Spinal cord (tissue), 10 donors: ENCODE results near the gene MYEF2. TPM values are rescaled to one million over a fixed set of nuclear protein-coding genes. Genes with fewer than 3 reads are reported as not detected.

Source experiments
- DNase-seq, 6 donors: peaks; one replicate each; pipeline versions ENCODE4 v3.0.0 to v3.0.0-alpha.2; 2013 to 2015; ENCODE audit warnings: low spot score in 6 of 6, low read depth in 4 of 6
- H3K27ac ChIP-seq: one replicate; pipeline ENCODE4 v1.5.1; 2013; ENCODE audit warnings: low read depth, low read length, control low read depth
- H3K27me3 ChIP-seq: one replicate; pipeline ENCODE4 v1.6.1; 2013; ENCODE audit warnings: low read length; ENCODE audit not compliant: control insufficient read depth, insufficient read depth
- H3K36me3 ChIP-seq: one replicate; pipeline ENCODE4 v1.6.1; 2013; ENCODE audit warnings: low read length; ENCODE audit not compliant: control insufficient read depth, insufficient read depth
- H3K4me1 ChIP-seq: one replicate; pipeline ENCODE4 v1.6.1; 2013; ENCODE audit warnings: low read length; ENCODE audit not compliant: control insufficient read depth, insufficient read depth
- H3K4me3 ChIP-seq: one replicate; pipeline ENCODE4 v1.5.1; 2013; ENCODE audit warnings: low read depth, low read length, control low read depth
- H3K9me3 ChIP-seq: one replicate; pipeline ENCODE4 v1.6.1; 2013; ENCODE audit warnings: low read length; ENCODE audit not compliant: control insufficient read depth, insufficient read depth
- WGBS: methylation state at CpG from one replicate; pipeline ENCODE4 v1.1.5; 2013; ENCODE audit warnings: missing lambda C conversion rate; ENCODE audit not compliant: insufficient coverage; 5-methylcytosine and 5-hydroxymethylcytosine counted together
- long read RNA-seq, 4 donors: transcript quantifications; one replicate each; lab custom pipeline, GENCODE V29; 2026
- polyA plus RNA-seq, 2 donors: library from polyadenylated mRNA; unstranded; fragments of 120-200 nt; gene quantifications; one replicate each; pipeline ENCODE4 v1.2.1, GENCODE V29; 2013; ENCODE audit not compliant: insufficient read length in 2 of 2
- total RNA-seq, 2 donors: library from RNA; depleted of rRNA in 1 of 2; stranded (reverse); fragments of 120-200 nt in 1 of 2; fragments of >200 nt in 1 of 2; gene quantifications; one replicate each; pipeline versions ENCODE4 v1.2.3 to v1.2.4, GENCODE V29; 2013 to 2014
- donor health status: healthy.

Gene MYEF2
- 10 to 100 TPM; 38.0 to 73.0 TPM for total RNA-seq
- polyA plus RNA-seq = 100 to 1,000 TPM; 124 to 148 TPM
- long read RNA-seq, donor 1, full-length matches to known transcripts = 5 of 5 reads
- long read RNA-seq, donor 1, partial matches to known transcripts = 0 of 5 reads
- long read RNA-seq, donor 1, other reads (novel, unspliced or antisense) = 0 of 5 reads
- long read RNA-seq, donor 2, full-length matches to known transcripts = 2 of 2 reads
- long read RNA-seq, donor 2, partial matches to known transcripts = 0 of 2 reads
- long read RNA-seq, donor 2, other reads (novel, unspliced or antisense) = 0 of 2 reads
- long read RNA-seq, donor 3, full-length matches to known transcripts = 1 of 1 reads
- long read RNA-seq, donor 3, partial matches to known transcripts = 0 of 1 reads
- long read RNA-seq, donor 3, other reads (novel, unspliced or antisense) = 0 of 1 reads
- long read RNA-seq, donor 4, full-length matches to known transcripts = 3 of 3 reads
- long read RNA-seq, donor 4, partial matches to known transcripts = 0 of 3 reads
- long read RNA-seq, donor 4, other reads (novel, unspliced or antisense) = 0 of 3 reads

GRCh38 chr15:48177766-48178647, at the start of gene MYEF2:
TSS of gene MYEF2 (minus strand) at chr15:48178295. CDS start at chr15:48178237, 58 bp downstream.
- Histone ChIP-seq H3K9me3 (peaks cover 7% of the 10 kb centered on the region), H3K4me1 (peaks cover 3% of the 10 kb centered on the region), H3K27ac (peak within 1 kb of the TSS; percentile 92), H3K27me3 (no peaks in the 10 kb centered on the region), H3K36me3 (no peaks in the 10 kb centered on the region), H3K4me3 (peak within 1 kb of the TSS; percentile 62)
- peak; percentile 60 to 98 (median 86) for DNase-seq
- under 1% methylated on average over 71 of the region's 71 CpGs for WGBS

GRCh38 chr15:48225771-48226170, 47.7 kb upstream of the MYEF2 start:
- no peak overlapping the region for H3K4me3 ChIP-seq
- no peaks in the 10 kb centered on the region for H3K9me3 ChIP-seq
- no peaks in the 10 kb centered on the region for H3K27me3 ChIP-seq
- H3K27ac ChIP-seq = no peak overlapping the region
- no peaks in the 10 kb centered on the region for H3K36me3 ChIP-seq
- H3K4me1 ChIP-seq = no peaks in the 10 kb centered on the region
- DNase-seq = no peak
- WGBS = no CpG with 5 or more reads among the region's 3 CpGs

- Histone ChIP-seq H3K4me1 (no peaks in the 10 kb centered on the region), H3K27me3 (no peaks in the 10 kb centered on the region), H3K4me3 (no peak overlapping the region), H3K9me3 (no peaks in the 10 kb centered on the region), H3K36me3 (no peaks in the 10 kb centered on the region), H3K27ac (no peak overlapping the region)
- peak in 1 of 6 donors; percentile 33 for DNase-seq
- WGBS = 38% methylated on average over 1 of the region's 1 CpG
Observed at GRCh38 chr15:48222627-48223026, 44.5 kb upstream of the MYEF2 start.

- Histone ChIP-seq H3K4me1 (no peaks in the 10 kb centered on the region), H3K9me3 (no peaks in the 10 kb centered on the region), H3K27me3 (no peaks in the 10 kb centered on the region), H3K4me3 (no peak overlapping the region), H3K36me3 (no peaks in the 10 kb centered on the region), H3K27ac (no peak overlapping the region)
- 35% methylated on average over 3 of the region's 4 CpGs for WGBS
- DNase-seq = peak in 2 of 6 donors; percentile 17 to 74
Observed at GRCh38 chr15:48221885-48222284, 43.8 kb upstream of the MYEF2 start.

- Histone ChIP-seq H3K4me3 (no peak overlapping the region), H3K9me3 (no peaks in the 10 kb centered on the region), H3K27ac (no peak overlapping the region), H3K4me1 (no peaks in the 10 kb centered on the region), H3K36me3 (no peaks in the 10 kb centered on the region), H3K27me3 (no peaks in the 10 kb centered on the region)
- DNase-seq = no peak
- no CpG with 5 or more reads among the region's 1 CpG for WGBS
Observed at GRCh38 chr15:48221261-48221660, 43.2 kb upstream of the MYEF2 start.

GRCh38 chr15:48205981-48206380, 27.9 kb upstream of the MYEF2 start, which contains the start of gene SLC12A1:
TSS of gene SLC12A1 (plus strand) at chr15:48206302. CDS start at chr15:48207720, 1,418 bp downstream.
- Histone ChIP-seq H3K36me3 (no peaks in the 10 kb centered on the region), H3K4me3 (no peak within 1 kb of the TSS), H3K27me3 (no peaks in the 10 kb centered on the region), H3K9me3 (no peaks in the 10 kb centered on the region), H3K4me1 (no peaks in the 10 kb centered on the region), H3K27ac (no peak within 1 kb of the TSS)
- WGBS = no CpG with 5 or more reads among the region's 1 CpG
- no peak for DNase-seq

GRCh38 chr15:48202068-48202467, 24.0 kb upstream of the MYEF2 start:
- no peaks in the 10 kb centered on the region for H3K36me3 ChIP-seq
- DNase-seq = no peak
- no peaks in the 10 kb centered on the region for H3K4me1 ChIP-seq
- 71% methylated on average over 1 of the region's 1 CpG for WGBS
- H3K27ac ChIP-seq = no peak overlapping the region
- no peaks in the 10 kb centered on the region for H3K27me3 ChIP-seq
- H3K4me3 ChIP-seq = no peak overlapping the region
- H3K9me3 ChIP-seq = no peaks in the 10 kb centered on the region

GRCh38 chr15:48191574-48192225, 13.6 kb upstream of the MYEF2 start, which contains the start of gene CTXN2:
TSS of gene CTXN2 (plus strand) at chr15:48191665. CDS start at chr15:48201301, 9,636 bp downstream.
- H3K4me3 ChIP-seq = peak within 1 kb of the TSS; percentile 36
- H3K27me3 ChIP-seq = peaks cover 2% of the 10 kb centered on the region
- peak within 1 kb of the TSS; percentile 25 for H3K27ac ChIP-seq
- no peaks in the 10 kb centered on the region for H3K36me3 ChIP-seq
- WGBS = 3% methylated on average over 27 of the region's 31 CpGs
- peak in 5 of 6 donors; percentile 47 to 95 (median 67) for DNase-seq
- no peaks in the 10 kb centered on the region for H3K9me3 ChIP-seq
- H3K4me1 ChIP-seq = peaks cover 7% of the 10 kb centered on the region
